ENCODE results near the gene CACNA2D3. TPM values are rescaled to one million over a fixed set of nuclear protein-coding genes. Genes with fewer than 3 reads are reported as not detected.
A peak's percentile ranks its signal among the peaks of the same experiment; 100 is the strongest.

CACNA2D3 gene
- polyA plus RNA-seq, 2 of the 4 experiments (the other 2 are of a cell fraction) = 0.04 to 0.05 TPM

DNA sequence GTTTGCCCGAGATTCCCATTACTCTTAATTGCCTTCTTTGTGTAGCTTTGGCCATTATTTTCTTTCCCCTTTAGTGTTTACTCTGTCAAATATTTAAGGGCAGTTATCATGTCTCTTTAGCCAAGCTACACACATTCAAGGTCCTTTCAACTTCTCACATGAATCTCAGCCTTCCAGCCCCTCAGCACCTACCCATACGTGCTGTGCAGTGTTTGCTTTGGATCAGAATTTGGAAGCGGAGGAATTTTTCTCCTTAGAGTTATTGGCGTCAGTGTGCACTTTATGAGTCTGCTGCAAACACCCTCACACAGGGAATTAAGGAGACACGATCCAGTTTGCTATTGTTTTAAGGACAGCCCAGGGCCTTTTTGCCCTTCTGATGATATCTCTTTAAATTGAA, 231.6 kb downstream of the CACNA2D3 start:
- Histone ChIP-seq H3K4me1 (no peaks in the 10 kb centered on the region), H3K4me2 (no peak overlapping the region), H3K9me3 (no peaks in the 10 kb centered on the region), H3K4me3 (no peak overlapping the region), H3K27ac (no peak overlapping the region)
- FAIRE-seq = no peak
- ATAC-seq = no peak
- POLR2A ChIA-PET = no interaction called here
- WGBS (ENCODE audit: missing lambda C conversion rate) = 2% methylated on average over 5 of the region's 5 CpGs
- CTCF ChIA-PET = no interaction called here
- TF ChIP-seq ZNF302 (CRISPR knock-in tag; IDR thresholded peaks at IDR 0.05) = no peak
- no peak for TF ChIP-seq SMC3 (IDR thresholded peaks at IDR 0.05)
- no peak for TF ChIP-seq RARB (CRISPR knock-in tag; IDR thresholded peaks at IDR 0.05)
- no peak for DNase-seq (ENCODE audit: low read depth in 1 of 2, low spot score in 1 of 2)

DNA sequence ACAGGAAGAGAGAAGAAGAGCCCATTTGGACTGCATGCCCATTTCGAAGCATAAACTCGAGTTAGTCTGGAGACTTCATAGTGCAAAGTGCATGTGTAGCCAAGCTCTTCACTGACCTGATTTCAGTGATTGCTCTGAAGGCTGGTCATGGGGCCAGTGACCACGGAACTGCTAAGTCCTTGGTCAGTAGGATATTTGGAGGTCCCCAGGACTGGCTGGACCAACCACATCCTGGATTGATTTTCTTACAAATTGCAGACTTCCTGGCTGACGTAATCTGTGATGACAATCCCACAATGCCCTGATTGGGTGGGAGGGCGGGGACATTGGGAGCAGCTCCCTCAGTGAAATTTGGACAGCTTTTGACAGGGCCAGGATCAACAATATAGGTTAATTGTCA, 233.4 kb downstream of the CACNA2D3 start:
- no peak for ATAC-seq
- Histone ChIP-seq H3K9me3 (no peaks in the 10 kb centered on the region), H3K4me2 (no peak overlapping the region), H3K4me3 (no peak overlapping the region), H3K27ac (no peak overlapping the region), H3K4me1 (no peaks in the 10 kb centered on the region)
- 3% methylated on average over 3 of the region's 5 CpGs for WGBS (ENCODE audit: missing lambda C conversion rate)
- CTCF ChIA-PET = no interaction called here
- no peak for DNase-seq (ENCODE audit: low read depth in 1 of 2, low spot score in 1 of 2)
- no peak for TF ChIP-seq CHD4 (IDR thresholded peaks at IDR 0.05; ENCODE audit: borderline replicate concordance)
- TF ChIP-seq, protein P1, sequence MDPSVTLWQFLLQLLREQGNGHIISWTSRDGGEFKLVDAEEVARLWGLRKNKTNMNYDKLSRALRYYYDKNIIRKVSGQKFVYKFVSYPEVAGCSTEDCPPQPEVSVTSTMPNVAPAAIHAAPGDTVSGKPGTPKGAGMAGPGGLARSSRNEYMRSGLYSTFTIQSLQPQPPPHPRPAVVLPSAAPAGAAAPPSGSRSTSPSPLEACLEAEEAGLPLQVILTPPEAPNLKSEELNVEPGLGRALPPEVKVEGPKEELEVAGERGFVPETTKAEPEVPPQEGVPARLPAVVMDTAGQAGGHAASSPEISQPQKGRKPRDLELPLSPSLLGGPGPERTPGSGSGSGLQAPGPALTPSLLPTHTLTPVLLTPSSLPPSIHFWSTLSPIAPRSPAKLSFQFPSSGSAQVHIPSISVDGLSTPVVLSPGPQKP (IDR thresholded peaks at IDR 0.05; ENCODE audit: low read depth, low read length) = no peak
- POLR2A ChIA-PET = no interaction called here
- no peak for FAIRE-seq

DNA sequence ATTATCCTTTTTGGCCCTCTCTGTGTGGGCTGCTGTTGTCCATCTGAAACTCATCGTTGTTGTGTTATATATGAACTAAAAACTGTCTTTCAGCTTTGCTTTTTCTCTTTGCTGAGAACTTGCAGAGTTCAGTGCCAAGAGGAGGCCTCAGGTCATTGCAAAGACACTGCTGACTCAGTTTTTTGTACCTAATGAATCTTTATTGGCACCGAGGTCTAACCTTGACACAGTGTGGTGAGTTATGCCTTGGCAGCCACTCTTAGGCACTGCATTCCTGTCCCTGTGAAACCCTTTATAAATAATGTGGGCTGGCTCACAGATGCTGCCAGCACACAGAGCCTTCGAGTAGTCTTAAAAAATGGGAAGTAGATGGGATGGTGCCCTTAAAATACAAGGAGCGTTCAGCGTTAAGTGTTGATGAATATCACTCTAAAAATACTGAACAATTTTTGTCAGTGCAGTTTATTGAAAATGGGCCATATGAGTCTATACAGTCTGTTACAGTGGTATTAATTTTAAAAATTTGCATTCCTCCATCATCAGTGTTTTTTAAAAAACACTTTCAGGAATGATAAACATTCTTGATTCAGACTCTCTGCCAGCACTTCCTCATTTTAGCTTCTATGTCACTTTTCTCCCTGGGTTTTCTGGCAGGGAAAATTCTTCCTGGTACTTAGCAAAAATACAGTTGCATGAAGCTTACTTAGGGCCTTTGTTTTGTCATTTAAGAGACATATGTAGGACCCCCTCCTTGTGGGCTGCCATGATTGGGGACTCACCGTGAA, 234.1 kb downstream of the CACNA2D3 start:
- ChIA-PET CTCF (no interaction called here), POLR2A (no interaction called here)
- Histone ChIP-seq H3K27ac (no peak overlapping the region), H3K4me2 (no peak overlapping the region), H3K9me3 (no peaks in the 10 kb centered on the region), H3K4me3 (no peak overlapping the region), H3K4me1 (no peaks in the 10 kb centered on the region)
- DNase-seq (ENCODE audit: low read depth in 1 of 2, low spot score in 1 of 2) (no peak), ATAC-seq (no peak), FAIRE-seq (no peak)
- 51% methylated on average over 5 of the region's 6 CpGs for WGBS (ENCODE audit: missing lambda C conversion rate)
- no peak for TF ChIP-seq ZFP36 (IDR thresholded peaks at IDR 0.05; ENCODE audit: borderline replicate concordance, partially characterized antibody)
- TF ChIP-seq KDM5A (IDR thresholded peaks at IDR 0.05) = no peak
- TF ChIP-seq, protein P2, sequence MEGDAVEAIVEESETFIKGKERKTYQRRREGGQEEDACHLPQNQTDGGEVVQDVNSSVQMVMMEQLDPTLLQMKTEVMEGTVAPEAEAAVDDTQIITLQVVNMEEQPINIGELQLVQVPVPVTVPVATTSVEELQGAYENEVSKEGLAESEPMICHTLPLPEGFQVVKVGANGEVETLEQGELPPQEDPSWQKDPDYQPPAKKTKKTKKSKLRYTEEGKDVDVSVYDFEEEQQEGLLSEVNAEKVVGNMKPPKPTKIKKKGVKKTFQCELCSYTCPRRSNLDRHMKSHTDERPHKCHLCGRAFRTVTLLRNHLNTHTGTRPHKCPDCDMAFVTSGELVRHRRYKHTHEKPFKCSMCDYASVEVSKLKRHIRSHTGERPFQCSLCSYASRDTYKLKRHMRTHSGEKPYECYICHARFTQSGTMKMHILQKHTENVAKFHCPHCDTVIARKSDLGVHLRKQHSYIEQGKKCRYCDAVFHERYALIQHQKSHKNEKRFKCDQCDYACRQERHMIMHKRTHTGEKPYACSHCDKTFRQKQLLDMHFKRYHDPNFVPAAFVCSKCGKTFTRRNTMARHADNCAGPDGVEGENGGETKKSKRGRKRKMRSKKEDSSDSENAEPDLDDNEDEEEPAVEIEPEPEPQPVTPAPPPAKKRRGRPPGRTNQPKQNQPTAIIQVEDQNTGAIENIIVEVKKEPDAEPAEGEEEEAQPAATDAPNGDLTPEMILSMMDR (IDR thresholded peaks at IDR 0.05) = no peak
- TF ChIP-seq ESRRA (IDR thresholded peaks at IDR 0.05; ENCODE audit: borderline replicate concordance, low read length) = no peak
- TF ChIP-seq JUN (IDR thresholded peaks at IDR 0.05) = no peak
- no peak for TF ChIP-seq ZNF302 (CRISPR knock-in tag; IDR thresholded peaks at IDR 0.05)
- TF ChIP-seq HDAC2 (IDR thresholded peaks at IDR 0.05) = no peak
- TF ChIP-seq CBX2 (IDR thresholded peaks at IDR 0.05; ENCODE audit: borderline replicate concordance, low read depth) = no peak
- TF ChIP-seq, protein P3, sequence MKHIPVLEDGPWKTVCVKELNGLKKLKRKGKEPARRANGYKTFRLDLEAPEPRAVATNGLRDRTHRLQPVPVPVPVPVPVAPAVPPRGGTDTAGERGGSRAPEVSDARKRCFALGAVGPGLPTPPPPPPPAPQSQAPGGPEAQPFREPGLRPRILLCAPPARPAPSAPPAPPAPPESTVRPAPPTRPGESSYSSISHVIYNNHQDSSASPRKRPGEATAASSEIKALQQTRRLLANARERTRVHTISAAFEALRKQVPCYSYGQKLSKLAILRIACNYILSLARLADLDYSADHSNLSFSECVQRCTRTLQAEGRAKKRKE (CRISPR knock-in tag; IDR thresholded peaks at IDR 0.05; ENCODE audit: low read depth) = no peak
- no peak for TF ChIP-seq RAD21 (conservative IDR thresholded peaks at IDR 0.05 in 1 of 2, IDR thresholded peaks at IDR 0.05 in 1 of 2)
- TF ChIP-seq TFCP2L1 (CRISPR knock-in tag; IDR thresholded peaks at IDR 0.05) = no peak
- TF ChIP-seq CHD4 (IDR thresholded peaks at IDR 0.05; ENCODE audit: borderline replicate concordance) = no peak
- TF ChIP-seq CBX8 (IDR thresholded peaks at IDR 0.05) = no peak

DNA sequence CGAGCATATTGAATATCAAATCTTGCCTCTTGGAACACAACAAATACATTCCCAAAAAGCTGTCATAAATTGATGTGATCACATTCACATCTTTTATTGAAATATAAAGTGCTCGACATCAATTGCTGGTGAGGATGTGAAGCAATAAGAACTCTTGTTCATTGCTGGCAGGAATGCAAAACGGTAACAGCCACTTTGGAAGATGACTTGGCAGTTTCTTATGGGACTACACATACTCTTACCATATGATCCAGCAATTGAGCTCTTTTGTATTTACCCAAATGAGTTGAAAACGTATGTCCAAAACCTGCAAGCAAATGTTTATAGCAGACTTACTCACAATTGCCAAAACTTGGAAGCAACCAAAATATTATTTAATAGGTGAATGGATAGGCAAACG, 234.9 kb downstream of the CACNA2D3 start:
- H3K27ac ChIP-seq = no peak overlapping the region
- DNase-seq (ENCODE audit: low read depth in 1 of 2, low spot score in 1 of 2) (no peak), FAIRE-seq (no peak), ATAC-seq (no peak)
- H3K9me3 ChIP-seq = no peaks in the 10 kb centered on the region
- H3K4me3 ChIP-seq = no peak overlapping the region
- POLR2A ChIA-PET = no interaction called here
- H3K4me2 ChIP-seq = no peak overlapping the region
- no peak for TF ChIP-seq MYC (IDR thresholded peaks at IDR 0.05; ENCODE audit: borderline replicate concordance, low read length)
- no peak for TF ChIP-seq NR3C1 (IDR thresholded peaks at IDR 0.05)
- TF ChIP-seq HOXB5 (CRISPR knock-in tag; IDR thresholded peaks at IDR 0.05) = no peak
- peak; percentile 51 for TF ChIP-seq NFE2L2 (conservative IDR thresholded peaks at IDR 0.05; ENCODE audit: low read length)
- TF ChIP-seq CHD4 (IDR thresholded peaks at IDR 0.05; ENCODE audit: borderline replicate concordance) = no peak
- TF ChIP-seq FOSL2 (IDR thresholded peaks at IDR 0.05) = no peak
- TF ChIP-seq FOSL2 (CRISPR knock-in tag; IDR thresholded peaks at IDR 0.05) = no peak
- TF ChIP-seq, protein P4, sequence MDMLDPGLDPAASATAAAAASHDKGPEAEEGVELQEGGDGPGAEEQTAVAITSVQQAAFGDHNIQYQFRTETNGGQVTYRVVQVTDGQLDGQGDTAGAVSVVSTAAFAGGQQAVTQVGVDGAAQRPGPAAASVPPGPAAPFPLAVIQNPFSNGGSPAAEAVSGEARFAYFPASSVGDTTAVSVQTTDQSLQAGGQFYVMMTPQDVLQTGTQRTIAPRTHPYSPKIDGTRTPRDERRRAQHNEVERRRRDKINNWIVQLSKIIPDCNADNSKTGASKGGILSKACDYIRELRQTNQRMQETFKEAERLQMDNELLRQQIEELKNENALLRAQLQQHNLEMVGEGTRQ (IDR thresholded peaks at IDR 0.05) = no peak
- no peak for TF ChIP-seq SMC3 (IDR thresholded peaks at IDR 0.05)
- TF ChIP-seq SREBF2 (IDR thresholded peaks at IDR 0.05) = no peak
- no peak for TF ChIP-seq TP53 (CRISPR knock-in tag; IDR thresholded peaks at IDR 0.05)
- TF ChIP-seq PHF8 (IDR thresholded peaks at IDR 0.05; ENCODE audit: borderline replicate concordance, low read depth) = no peak
- no peak for TF ChIP-seq RAD21 (conservative IDR thresholded peaks at IDR 0.05 in 1 of 2, IDR thresholded peaks at IDR 0.05 in 1 of 2)
- peak; percentile 44 for TF ChIP-seq MAFK (IDR thresholded peaks at IDR 0.05; ENCODE audit: partially characterized antibody)
- no peak for TF ChIP-seq JUNB (IDR thresholded peaks at IDR 0.05)
- no peaks in the 10 kb centered on the region for H3K4me1 ChIP-seq
- CTCF ChIA-PET = no interaction called here
- WGBS (ENCODE audit: missing lambda C conversion rate) = 14% methylated on average over 5 of the region's 5 CpGs

All from A549 (cell line).